GM03348 (cell line): Measurements from ENCODE around the gene RABGEF1.
"Not testable (repeated sequence)": the region's sequence is repeated elsewhere in the genome, so short reads cannot be mapped to it uniquely, and the experiment has no call there.

Source experiments
- DNase-seq: peaks from one replicate; pipeline ENCODE4 v3.0.0; 2012; ENCODE audit warnings: low spot score

RABGEF1 gene

DNA sequence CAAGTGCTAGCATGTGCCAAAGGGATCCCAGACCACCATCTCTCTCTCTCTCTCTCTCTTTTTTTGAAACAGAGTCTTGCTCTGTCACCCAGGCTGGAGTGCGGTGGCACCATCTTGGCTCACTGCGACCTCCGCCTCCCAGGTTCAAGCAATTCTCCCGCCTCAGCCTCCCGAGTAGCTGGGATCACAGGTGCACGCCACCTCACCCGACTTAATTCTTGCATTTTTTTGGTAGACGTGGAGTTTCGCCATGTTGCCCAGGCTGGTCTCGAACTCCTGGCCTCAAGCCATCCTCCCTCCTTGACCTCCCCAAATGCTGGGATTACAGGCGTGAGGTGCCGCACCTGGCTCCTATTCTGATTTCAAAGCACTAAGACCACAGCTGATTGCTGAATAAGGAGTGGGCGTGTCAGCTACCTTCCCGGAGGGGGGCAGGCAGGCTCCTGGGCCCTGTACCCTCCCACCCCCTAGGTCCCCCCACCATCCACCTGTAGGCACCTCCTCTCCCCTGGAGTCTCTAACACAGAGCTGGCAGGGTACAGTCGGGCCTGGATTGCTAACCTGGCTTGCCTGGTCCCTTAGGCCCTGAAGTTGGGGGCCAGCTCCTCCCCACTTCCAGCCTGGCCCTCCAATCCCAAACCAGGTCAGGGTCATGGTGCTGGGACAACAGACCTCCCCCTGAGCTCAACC lies 74.8 kb downstream of the RABGEF1 start:
- not testable (repeated sequence) for DNase-seq

- DNase-seq = no peak
These were observed 75.4 kb downstream of the RABGEF1 start for GRCh38 chr7:66815951-66816350.

GRCh38 chr7:66816658-66817057 lies 76.1 kb downstream of the RABGEF1 start:
- DNase-seq = not testable (repeated sequence)

DNA sequence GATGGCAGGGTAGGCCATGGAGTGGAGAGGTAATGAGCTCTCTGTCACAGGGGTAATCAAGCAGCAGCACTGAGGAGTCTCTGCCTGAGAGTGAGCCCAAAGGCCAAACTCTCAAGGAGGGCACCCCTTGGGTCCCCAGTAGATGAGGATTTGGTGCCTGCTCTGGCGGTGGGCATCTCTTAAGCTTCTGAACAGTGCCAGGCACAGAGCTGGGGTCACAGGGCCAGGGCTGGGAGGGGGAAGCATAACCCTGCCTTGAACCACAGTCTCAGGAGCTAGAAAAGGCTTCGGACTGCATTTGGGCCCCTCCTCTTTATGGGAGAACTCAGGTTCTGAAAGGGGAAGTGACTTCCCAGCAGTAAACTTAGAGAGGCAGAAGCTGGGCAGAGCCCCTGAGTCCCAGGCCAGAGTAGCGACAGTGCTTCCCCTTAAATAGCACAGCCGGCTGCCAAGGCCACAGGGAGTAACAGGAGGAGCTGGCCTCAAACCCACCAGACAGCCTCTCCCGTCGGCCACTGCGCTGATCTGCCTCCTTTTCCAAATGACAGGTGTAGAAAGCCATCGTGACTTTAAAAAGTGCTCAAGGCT lies 76.8 kb downstream of the RABGEF1 start:
- not testable (repeated sequence) for DNase-seq

DNA sequence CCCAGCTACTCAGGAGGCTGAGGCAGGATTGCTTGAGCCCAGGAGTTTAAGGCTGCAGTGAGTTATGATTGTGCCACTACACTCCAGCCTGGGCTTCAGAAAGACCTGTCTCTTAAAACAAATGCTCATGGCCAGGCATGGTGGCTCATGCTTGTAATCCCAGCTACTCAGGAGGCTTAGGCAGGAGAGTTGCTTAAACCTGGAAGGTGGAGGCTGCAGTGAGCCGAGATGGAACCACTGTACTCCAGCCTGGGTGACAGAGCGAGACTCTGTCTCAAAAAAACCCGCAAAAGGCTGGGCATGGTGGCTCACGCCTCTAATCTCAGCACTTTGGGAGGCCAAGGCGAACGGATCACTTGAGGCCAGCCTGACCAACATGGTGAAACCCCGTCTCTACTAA lies 77.4 kb downstream of the RABGEF1 start:
- not testable (repeated sequence) for DNase-seq

DNA sequence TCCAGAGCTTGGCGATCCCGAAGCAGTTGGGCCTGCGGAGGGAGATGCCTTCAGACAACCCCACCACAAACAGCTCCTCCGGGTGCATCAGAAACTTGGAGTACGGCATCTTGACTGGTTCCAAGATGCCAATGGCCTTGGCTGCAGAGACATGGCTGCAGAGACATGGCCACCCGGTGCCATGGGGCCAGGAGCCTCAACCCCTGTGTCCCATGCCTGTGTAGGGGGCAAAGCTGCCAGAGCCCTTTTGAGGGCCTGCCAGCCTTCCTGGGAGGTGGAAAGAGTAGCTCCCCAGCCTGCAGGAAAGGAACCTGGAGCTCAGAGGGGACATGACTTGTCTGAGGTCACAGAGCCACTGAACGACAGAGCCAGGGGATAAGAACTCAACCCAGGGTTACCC lies 83.5 kb downstream of the RABGEF1 start:
- no peak for DNase-seq

GRCh38 chr7:66825538-66825937 lies 85.0 kb downstream of the RABGEF1 start:
- not testable (repeated sequence) for DNase-seq

GRCh38 chr7:66826649-66827048 lies 86.1 kb downstream of the RABGEF1 start:
- no peak for DNase-seq

DNA sequence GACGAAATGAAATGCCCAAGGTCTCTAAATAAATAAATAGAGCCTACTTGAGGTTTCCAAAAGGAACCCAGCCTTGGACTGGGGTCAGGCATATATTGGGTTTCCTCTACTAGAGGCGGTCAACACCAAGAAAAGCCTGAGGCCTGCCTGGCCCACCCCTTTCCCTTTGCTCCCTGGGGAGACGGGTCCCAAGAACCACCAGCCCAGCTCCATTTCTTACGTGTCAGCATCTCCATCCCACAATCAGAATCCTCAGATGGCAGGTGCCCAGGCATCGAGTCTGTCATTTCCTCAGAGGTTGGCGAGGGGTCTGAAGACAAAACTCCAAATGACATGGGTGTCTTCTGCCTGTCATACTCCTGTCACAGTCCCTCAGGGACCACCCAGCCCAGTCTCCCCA lies 90.4 kb downstream of the RABGEF1 start:
- not testable (repeated sequence) for DNase-seq

GRCh38 chr7:66832531-66833351 lies 92.2 kb downstream of the RABGEF1 start:
- DNase-seq = no peak

GRCh38 chr7:66837007-66837406 lies 96.5 kb downstream of the RABGEF1 start:
- no peak for DNase-seq

DNA sequence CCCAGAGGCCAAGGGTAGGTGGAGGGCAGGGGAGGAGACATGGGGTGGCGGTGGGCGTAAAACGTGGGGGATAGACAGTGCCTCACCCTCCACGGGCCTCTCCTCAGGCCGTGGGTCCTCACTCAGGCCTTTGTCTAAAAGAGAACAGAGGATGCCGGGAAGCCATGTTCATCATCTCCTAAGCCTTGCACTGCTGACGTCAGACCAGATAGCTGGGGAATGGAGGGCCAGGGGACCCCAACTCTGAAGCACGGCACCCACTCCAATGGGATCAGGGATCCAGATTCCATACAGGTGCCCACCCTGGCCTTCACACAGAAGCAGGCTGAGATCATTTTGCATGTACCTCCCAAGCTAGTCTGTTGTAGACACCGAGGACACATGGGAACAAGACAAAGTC lies 97.1 kb downstream of the RABGEF1 start:
- no peak for DNase-seq

GRCh38 chr7:66839814-66840213 lies 99.3 kb downstream of the RABGEF1 start:
- no peak for DNase-seq

DNA sequence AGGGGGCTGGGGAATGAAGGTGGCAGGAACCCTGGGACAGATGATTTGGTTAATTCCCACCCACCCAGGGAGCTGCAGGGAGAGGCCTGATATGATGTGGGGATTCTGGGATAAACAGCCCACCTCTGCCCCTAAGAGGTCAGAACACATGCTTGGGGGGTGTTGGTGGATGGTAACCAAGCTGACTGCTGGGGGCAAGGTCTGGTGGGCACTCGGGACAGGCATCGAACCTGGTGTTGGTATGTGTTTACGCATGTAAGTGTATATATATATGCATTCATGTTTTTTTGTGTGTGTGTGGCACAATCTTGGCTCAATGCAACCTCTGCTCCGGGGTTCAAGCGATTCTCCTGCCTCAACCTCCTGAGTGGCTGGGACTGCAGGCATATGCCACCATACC lies 99.8 kb downstream of the RABGEF1 start:
- no peak for DNase-seq

GRCh38 chr7:66841898-66842297 lies 101.4 kb downstream of the RABGEF1 start:
- no peak for DNase-seq

- not testable (repeated sequence) for DNase-seq
These were observed 103.0 kb downstream of the RABGEF1 start for GRCh38 chr7:66843492-66843891.

DNA sequence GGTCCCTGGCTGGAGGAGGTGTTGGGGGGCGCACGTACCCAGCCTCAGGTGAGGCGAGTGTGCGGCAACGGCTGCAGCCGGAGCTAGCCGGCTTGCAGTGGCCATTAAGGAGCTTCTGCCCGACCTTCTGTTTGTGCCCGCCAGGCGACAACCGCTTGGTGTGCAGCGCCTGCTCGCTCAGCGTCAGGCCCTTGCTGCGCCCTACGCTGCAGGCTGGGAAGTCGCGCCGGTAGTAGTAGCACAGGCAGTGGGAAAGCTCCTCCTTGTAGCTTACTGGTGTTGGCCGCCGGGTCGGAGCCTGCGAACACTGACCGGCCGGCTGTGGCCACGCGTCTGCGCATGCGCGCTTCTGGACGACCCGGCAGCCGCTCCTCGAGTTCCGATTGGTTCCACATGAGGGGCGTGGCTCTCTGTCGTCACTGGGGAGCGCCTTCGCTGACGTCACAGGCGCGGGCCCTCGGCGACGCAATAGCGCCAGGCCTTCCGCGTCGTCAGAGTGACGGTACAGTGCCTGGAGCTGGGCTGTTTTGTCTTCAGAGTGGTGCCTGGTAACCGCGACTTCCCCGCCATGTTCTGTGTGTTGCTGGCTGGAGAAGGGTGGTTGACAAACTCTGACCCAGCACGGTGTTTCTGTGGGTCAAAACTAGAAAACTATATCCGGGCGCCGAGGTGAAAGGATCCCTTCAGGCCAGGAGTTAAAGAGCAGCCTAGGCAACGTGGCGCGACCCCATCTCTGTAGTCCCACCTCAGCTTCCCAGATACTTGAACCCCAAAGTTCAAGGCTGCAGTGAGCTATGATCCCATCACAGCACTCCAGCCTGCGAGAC lies 104.2 kb downstream of the RABGEF1 start:
- peak; percentile 100 for DNase-seq

DNA sequence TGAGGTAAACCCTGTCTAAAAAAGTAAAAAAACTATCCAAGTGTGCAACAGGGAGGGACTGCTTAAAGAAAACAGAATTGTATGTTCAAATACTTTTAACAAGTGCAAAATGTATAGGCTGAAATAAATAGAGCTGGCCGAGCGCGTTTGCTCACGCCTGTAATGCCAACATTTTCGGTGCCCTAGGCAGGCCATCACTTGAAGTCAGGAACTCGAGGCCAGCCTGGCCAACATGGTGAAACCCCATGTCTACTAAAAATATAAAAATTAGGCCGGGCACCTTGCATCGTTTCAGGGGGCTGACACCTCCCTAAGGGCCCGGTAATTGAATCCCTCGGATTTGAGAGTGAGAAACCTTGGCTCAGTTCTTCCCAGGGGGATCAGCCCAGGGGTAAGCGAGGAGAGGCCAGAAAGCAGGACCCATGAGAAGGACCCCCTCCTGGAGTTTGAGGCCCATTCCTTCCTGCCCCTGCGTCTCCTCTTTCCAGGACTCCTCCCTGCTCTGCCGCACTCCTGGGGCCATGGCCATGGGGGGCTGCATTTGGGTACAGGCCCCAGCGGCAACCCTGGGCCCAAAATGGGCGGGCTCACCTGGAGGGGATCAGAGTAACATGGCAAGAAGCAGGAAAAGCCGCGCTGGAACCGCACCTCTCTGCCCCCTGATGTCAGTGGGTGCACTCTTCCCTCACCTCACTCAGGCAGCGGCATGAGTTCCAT lies 105.0 kb downstream of the RABGEF1 start:
- DNase-seq = no peak

GRCh38 chr7:66846096-66846445 lies 105.5 kb downstream of the RABGEF1 start:
- DNase-seq = not testable (repeated sequence)

DNA sequence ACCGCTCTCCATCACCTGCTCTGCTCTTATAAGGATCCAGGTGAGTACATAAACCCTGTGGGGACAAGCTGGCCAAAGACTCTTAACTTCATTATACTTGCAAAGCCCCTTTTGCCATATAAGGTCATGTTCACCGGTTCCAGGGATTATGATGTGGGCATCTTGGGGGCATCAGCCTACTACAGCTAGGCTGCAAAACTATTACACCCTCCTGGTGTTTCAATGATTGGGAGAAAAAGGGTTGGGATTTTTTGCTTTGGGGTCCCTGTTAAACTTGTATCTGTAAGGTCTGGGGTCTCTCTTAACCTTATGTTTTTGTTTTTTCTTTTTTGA lies 107.0 kb downstream of the RABGEF1 start:
- not testable (repeated sequence) for DNase-seq

DNA sequence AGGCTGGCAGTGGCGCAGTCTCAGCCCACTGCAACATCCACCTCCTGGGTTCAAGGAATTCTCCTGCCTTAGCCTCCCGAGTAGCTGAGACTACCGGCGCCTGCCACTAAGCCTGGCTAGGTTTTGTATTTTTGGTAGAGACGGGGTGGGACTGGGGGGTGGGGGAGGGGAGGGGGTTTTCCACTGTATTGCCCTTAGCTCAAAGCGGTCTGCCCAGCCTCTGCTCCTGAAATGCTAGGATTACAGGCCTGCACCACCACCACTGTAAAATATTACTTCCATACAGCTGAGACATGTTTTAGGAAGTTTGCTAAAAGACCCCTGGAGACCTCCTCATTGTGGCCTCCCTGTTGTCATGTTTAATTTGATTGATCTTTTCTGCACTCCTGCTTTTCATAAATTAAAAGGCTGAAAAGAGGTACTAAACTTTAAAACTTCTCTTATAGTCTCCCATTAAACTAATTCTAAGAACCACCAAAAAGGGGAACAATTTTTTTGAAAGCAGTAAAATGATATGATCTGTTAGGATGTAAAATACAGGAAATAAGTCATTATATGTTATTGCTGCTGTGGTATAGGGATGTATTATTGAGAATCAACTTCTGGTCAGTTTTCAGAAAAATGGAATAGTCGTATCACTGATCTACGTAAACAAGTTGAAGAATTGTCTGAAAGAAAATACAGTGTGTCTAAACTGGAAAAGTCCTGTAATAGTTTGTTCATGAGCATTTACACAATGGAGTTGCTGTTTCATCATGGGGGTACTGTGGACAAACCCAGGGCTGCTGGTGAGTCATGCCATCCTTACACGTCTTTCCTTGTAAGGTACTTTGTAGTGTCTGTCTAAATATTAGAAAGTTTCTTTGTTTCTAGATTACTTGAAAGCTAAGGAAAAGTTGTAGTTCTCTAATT lies 107.6 kb downstream of the RABGEF1 start:
- peak; percentile 27 for DNase-seq
